Right lobe of liver (tissue), 6 donors: Measurements from ENCODE around the gene ADGRB3. TPM values are rescaled to one million over a fixed set of nuclear protein-coding genes. Genes with fewer than 3 reads are reported as not detected.

Experiments used
- ATAC-seq, 4 donors: fragments of 200-7000 bp; cut with Tn5 transposase; one replicate each; pipeline ENCODE4 v1.9.1; 2020; ENCODE audit warnings: mild to moderate bottlenecking in 4 of 4, moderate library complexity in 4 of 4
- DNase-seq, 3 donors: peaks; one replicate each; pipeline ENCODE4 v3.0.0-alpha.2; 2020
- H3K27ac ChIP-seq, 3 donors: fragments of 200-600 bp; one replicate each; pipeline ENCODE4 v1.8.0; 2022
- H3K27me3 ChIP-seq, 2 donors: fragments of 200-600 bp; one replicate each; pipeline ENCODE4 v1.8.0; 2022
- H3K36me3 ChIP-seq, 4 donors: fragments of 200-600 bp; sonication (generic) in 1 of 4; one replicate each; pipeline versions ENCODE4 v1.5.1 to v1.8.0; 2017 to 2022; ENCODE audit warnings: control low read depth in 1 of 4
- H3K4me1 ChIP-seq, 4 donors: fragments of 200-600 bp; sonication (generic) in 1 of 4; one replicate each; pipeline versions ENCODE4 v1.5.1 to v1.8.0; 2017 to 2022; ENCODE audit warnings: control low read depth in 1 of 4
- H3K4me3 ChIP-seq, 3 donors: fragments of 200-600 bp; one replicate each; pipeline ENCODE4 v1.8.0; 2022
- H3K9me3 ChIP-seq, 4 donors: fragments of 200-600 bp; sonication (generic) in 1 of 4; one replicate each; pipeline versions ENCODE4 v1.5.1 to v1.8.0; 2017 to 2022; ENCODE audit warnings: control low read depth in 1 of 4
- POLR2A ChIP-seq: fragments of 450-650 bp; IDR thresholded peaks from one replicate; pipeline ENCODE4 v1.6.1; 2017; ENCODE audit warnings: antibody characterized with exemption, mild to moderate bottlenecking
- WGBS: methylation state at CpG from one replicate; pipeline ENCODE4 v1.1.6; 2018; ENCODE audit warnings: low coverage, low lambda C conversion rate; ENCODE audit not compliant: insufficient coverage; ENCODE audit errors: missing lambda C conversion rate; 5-methylcytosine and 5-hydroxymethylcytosine counted together
- intact Hi-C, 2 donors: fragments of 100-400 bp; cut with DNase I; formaldehyde crosslinking; loops; one replicate each; pipeline versions ENCODE4 v1.11.2 to v1.14.1; 2022
- total RNA-seq, 6 experiments: library from RNA; depleted of rRNA in 2 of 6; stranded (reverse); fragments of >200 nt in 2 of 6; fragmentation: NEBNext Ultra II Directional in 3 of 6; extraction: Animal tissue kit (Norgen Biotek cat#: 25700) in 3 of 6; gene quantifications; one replicate each; pipeline versions ENCODE4 v1.1.0 to v1.2.4, GENCODE V29; 2016 to 2023
- TF ChIP-seq, protein P1 (sequence below), 4 donors: fragments of 200-600 bp in 3 of 4; fragments of 450-650 bp in 1 of 4; IDR thresholded peaks; one replicate each; pipeline versions ENCODE4 v1.5.1 to v1.8.0; 2016 to 2022; ENCODE audit warnings: antibody characterized with exemption in 4 of 4, mild to moderate bottlenecking in 2 of 4
- donor health status: DM: no; HTN: yes; CAD: no.
- donor health status: DM: no; HTN: no; CAD: no.
- donor health status: DM: no; HTN: no; CAD: no.
- donor health status: DM: no; HTN: yes; CAD: no.
- donor health status: DM: no; HTN: yes; CAD: no.

ADGRB3 gene
- total RNA-seq, 6 experiments from 2014 or later = 0.18 to 0.42 (median 0.24) TPM

DNA sequence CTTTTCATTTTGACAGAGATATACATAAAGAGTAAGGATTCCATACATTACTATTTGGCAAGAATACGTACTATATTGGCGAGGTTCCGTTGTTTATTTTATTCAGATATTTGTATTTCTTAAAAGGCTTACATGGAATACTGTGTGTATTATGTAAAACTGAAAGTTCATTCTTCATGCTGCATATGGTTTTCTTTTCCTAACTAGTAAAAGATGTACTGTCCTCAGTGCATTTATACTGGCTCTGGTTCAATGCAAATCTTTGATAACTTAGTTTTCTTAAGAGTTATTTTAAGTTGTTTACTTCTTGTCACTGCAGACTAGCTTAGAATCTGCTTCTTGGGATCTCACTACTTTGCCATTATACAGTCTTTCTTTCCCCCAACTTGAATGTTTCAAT is 42.0 kb downstream of the ADGRB3 start:
- Histone ChIP-seq H3K36me3 (no peaks in the 10 kb centered on the region), H3K27me3 (no peaks in the 10 kb centered on the region), H3K9me3 (no peaks in the 10 kb centered on the region), H3K4me1 (no peaks in the 10 kb centered on the region), H3K27ac (no peak overlapping the region), H3K4me3 (no peak overlapping the region)
- ATAC-seq = no peak
- WGBS = 60% methylated on average over 3 of the region's 3 CpGs
- DNase-seq = no peak
- intact Hi-C loops = no loop called here
- TF ChIP-seq, protein P1, sequence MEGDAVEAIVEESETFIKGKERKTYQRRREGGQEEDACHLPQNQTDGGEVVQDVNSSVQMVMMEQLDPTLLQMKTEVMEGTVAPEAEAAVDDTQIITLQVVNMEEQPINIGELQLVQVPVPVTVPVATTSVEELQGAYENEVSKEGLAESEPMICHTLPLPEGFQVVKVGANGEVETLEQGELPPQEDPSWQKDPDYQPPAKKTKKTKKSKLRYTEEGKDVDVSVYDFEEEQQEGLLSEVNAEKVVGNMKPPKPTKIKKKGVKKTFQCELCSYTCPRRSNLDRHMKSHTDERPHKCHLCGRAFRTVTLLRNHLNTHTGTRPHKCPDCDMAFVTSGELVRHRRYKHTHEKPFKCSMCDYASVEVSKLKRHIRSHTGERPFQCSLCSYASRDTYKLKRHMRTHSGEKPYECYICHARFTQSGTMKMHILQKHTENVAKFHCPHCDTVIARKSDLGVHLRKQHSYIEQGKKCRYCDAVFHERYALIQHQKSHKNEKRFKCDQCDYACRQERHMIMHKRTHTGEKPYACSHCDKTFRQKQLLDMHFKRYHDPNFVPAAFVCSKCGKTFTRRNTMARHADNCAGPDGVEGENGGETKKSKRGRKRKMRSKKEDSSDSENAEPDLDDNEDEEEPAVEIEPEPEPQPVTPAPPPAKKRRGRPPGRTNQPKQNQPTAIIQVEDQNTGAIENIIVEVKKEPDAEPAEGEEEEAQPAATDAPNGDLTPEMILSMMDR (IDR thresholded peaks at IDR 0.05) = no peak
- TF ChIP-seq POLR2A = no peak

DNA sequence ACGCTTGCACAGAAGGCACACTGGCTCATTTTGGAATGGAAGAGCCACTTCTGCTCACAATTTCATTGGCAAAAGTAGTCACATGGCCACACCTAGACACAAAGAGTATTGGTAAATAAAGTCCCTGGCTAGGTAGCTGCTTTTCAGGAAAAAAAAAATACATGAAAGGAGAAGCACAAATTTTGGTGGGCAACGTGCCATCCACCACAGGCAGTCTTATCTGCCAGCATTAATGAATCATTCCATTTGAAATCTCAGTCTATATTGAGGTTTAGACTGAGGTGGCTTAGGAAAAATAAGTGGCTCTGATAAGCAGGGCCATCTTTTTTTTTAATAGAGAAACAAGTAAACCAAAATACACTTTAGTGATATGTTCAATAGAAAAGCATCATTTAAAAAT is 44.3 kb downstream of the ADGRB3 start:
- Histone ChIP-seq H3K4me3 (no peak overlapping the region), H3K27me3 (no peaks in the 10 kb centered on the region), H3K9me3 (no peaks in the 10 kb centered on the region), H3K27ac (no peak overlapping the region), H3K36me3 (no peaks in the 10 kb centered on the region), H3K4me1 (no peaks in the 10 kb centered on the region)
- TF ChIP-seq POLR2A = no peak
- TF ChIP-seq, protein P1 (IDR thresholded peaks at IDR 0.05) = no peak
- DNase-seq (no peak), ATAC-seq (no peak)
- intact Hi-C loops = no loop called here
- WGBS = 32% methylated on average over 2 of the region's 2 CpGs

DNA sequence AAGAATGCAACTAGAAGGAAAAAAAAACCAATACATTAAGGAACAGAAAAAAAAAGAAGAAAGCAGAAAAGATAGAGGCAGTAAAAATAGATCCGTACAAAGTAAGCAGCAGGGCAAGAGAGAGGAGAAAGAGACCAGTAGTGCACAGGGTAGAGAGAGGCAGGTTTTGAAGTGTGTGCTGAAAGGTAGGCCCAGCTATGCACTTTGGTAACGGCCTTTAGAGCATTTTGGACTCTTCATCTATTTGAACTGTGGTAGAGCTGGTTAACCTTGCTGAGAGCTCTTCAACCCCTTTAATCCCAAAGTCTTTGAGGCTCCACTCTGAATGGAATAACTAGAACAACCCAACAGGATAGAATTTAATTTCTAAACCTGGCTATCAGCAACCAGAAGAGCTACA is 45.2 kb downstream of the ADGRB3 start:
- Histone ChIP-seq H3K9me3 (no peaks in the 10 kb centered on the region), H3K36me3 (no peaks in the 10 kb centered on the region)

DNA sequence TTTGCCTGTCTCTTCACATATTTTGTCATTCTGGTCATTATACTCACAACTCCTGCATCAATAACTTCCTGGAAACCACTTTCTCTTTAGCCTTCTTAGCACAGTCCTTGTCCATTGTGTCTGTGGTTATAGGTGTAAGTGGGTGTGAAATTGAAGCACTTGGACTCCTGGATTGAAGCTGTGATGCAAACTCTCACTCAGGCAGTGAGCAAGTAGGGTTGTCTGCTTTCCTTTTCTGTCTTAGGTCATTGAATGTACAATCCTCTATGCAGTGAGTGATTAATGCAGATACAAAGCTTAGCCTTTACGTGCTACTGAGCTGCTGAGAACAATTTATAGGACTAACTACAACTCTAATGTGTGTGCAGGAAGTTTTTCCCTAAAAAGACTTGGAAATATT is 54.8 kb downstream of the ADGRB3 start:
- intact Hi-C loops = no loop called here
- Histone ChIP-seq H3K36me3 (no peaks in the 10 kb centered on the region), H3K27me3 (no peaks in the 10 kb centered on the region), H3K4me1 (no peaks in the 10 kb centered on the region), H3K9me3 (no peaks in the 10 kb centered on the region), H3K4me3 (no peak overlapping the region), H3K27ac (no peak overlapping the region)
- TF ChIP-seq POLR2A = no peak
- TF ChIP-seq, protein P1 (IDR thresholded peaks at IDR 0.05) = no peak
- no peak for ATAC-seq
- DNase-seq = no peak
- WGBS = 40% methylated on average over 1 of the region's 1 CpG

More for the DNA sequence above, 45.2 kb downstream of the ADGRB3 start:
- intact Hi-C loops = no loop called here
- no peak for TF ChIP-seq POLR2A
- TF ChIP-seq, protein P1 (IDR thresholded peaks at IDR 0.05) = no peak
- Histone ChIP-seq H3K4me1 (no peaks in the 10 kb centered on the region), H3K4me3 (no peak overlapping the region), H3K27me3 (no peaks in the 10 kb centered on the region), H3K27ac (no peak overlapping the region)
- 67% methylated on average over 1 of the region's 2 CpGs for WGBS
- ATAC-seq (no peak), DNase-seq (no peak)

DNA sequence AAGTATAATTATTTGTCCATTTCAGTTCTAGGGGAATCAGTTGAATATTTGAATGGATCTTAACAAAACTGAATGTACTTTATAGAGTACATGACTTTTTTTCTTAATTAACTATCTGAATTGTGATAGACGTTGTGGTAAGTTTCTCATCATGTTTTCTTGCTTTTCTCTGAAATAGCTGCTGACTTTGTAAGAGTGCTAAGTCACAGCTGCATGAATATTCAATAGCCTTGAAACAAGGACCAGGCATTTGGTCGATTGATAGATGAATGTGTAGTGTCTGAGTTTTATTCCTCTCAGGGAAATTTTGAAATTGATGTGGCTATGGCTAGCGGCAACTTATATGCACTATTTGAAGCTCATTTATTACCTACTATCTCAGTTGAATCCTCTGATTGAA is 56.0 kb downstream of the ADGRB3 start:
- no peak overlapping the region for H3K27ac ChIP-seq
- no peak overlapping the region for H3K4me3 ChIP-seq
- no peaks in the 10 kb centered on the region for H3K27me3 ChIP-seq
- whole genome bisulfite sequencing = 51% methylated on average over 3 of the region's 3 CpGs
- TF ChIP-seq, protein P1 (IDR thresholded peaks at IDR 0.05) = no peak
- no peak for TF ChIP-seq POLR2A
- DNase-seq = no peak
- no peaks in the 10 kb centered on the region for H3K4me1 ChIP-seq
- intact Hi-C loops = no loop called here
- ATAC-seq = no peak
- no peaks in the 10 kb centered on the region for H3K36me3 ChIP-seq
- no peaks in the 10 kb centered on the region for H3K9me3 ChIP-seq
